GM18505 (cell line): ENCODE measurements around the gene ANKRD60.

Source experiments
- ATAC-seq: cut with Tn5 transposase; IDR thresholded peaks from one replicate; pipeline ENCODE4 v1.9.1; 2021; ENCODE audit not compliant: unreplicated experiment
- POLR2A ChIP-seq: IDR thresholded peaks from 4 replicates; pipeline ENCODE4 v1.6.1; 2011; ENCODE audit warnings: borderline replicate concordance; ENCODE audit not compliant: insufficient read depth, insufficient read length; ENCODE audit errors: extremely low read depth

The ANKRD60 gene

GRCh38 chr20:58199469-58199868 is 29.0 kb downstream of the ANKRD60 start:
- TF ChIP-seq POLR2A, result no peak
- ATAC-seq, result no peak

GRCh38 chr20:58198901-58199355 is 29.5 kb downstream of the ANKRD60 start:
- no peak for TF ChIP-seq POLR2A
- no peak for ATAC-seq

- no peak for ATAC-seq
- no peak for TF ChIP-seq POLR2A
These were observed 30.1 kb downstream of the ANKRD60 start for GRCh38 chr20:58198384-58198783.

- TF ChIP-seq POLR2A, result no peak
- no peak for ATAC-seq
These were observed 31.3 kb downstream of the ANKRD60 start for GRCh38 chr20:58197185-58197469.

DNA sequence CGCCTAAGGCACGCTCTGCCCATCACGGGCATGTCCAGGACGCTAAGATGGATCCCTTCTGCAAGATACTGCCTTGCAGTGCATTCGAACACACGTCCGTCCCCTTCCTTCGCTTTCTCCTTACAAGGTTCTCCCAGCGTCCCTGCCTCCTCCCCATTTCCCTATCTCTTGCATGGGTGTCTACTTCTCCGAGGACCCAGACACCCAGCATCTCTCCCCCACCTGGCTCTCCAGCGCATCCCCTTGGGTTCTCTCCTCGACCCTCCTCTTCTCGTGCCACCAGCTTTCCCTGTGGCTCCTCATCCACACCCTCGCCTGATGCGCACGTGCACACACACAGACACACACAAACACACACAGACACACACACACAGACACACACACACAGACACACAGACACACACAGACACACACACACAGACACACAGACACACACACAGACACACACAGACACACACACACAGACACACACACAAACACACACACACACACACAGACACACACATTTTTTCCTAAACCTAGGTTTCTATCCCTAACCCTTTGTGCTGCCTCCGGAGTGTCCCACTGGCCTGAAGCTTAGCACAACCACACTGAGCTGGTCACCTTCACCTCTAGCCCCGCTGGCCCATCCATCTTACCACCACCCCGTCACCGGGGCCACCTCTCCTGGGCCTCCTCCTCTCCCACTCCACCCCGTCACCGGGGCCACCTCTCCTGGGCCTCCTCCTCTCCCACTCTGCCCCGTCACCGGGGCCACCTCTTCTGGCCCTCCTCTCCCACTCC is 31.9 kb downstream of the ANKRD60 start:
- ATAC-seq, result no peak
- TF ChIP-seq POLR2A, result no peak

GRCh38 chr20:58195047-58195446 is 33.4 kb downstream of the ANKRD60 start:
- no peak for TF ChIP-seq POLR2A
- ATAC-seq, result no peak

DNA sequence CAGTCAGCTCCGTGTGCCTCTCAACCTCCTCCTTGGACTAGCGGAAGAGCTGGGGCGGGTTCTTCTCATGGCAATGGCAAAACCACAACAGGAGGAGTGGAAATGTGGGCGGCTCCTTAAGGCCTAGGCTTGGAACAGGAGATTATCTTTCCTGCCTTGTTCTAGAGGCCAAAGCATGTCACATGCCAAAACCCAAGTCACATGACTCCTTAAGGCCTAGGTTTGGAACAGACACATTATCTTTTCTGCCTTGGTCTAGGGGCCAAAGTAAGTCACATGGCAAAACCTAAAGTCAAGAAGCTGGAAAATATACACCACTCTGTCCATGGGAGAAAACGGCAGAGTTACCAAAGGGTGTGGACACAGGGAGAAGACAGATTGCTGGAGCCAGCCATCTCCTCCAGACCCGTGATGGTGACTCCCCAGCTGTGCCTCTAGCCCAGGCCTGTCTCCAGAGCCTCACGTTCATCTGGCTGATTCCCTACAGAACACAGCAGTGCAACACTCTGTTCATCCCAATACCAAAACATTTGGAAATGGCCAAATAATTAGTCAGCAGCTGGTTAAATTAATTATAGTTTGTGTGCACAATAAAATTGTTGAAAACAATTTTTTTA is 34.2 kb downstream of the ANKRD60 start:
- TF ChIP-seq POLR2A, result no peak
- ATAC-seq, result no peak

DNA sequence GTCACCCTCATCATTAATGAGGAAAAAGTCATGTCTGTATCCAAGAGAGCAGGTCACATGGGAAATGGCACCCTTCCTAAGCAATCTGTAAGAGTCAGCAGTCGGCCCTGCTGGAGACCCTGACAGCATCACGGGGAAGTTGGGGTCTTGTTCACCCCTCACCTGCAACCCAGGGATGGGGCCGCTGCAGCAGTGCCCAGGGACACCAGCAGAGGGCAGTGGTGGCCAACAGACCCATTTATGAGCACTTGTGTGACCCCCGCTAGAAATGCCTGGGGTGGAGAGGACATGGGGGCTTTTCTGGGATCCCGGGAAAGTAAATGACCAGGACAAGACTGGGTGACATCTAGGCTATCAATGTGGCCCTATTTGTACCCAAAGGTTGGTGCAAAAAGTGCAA is 35.9 kb downstream of the ANKRD60 start:
- no peak for TF ChIP-seq POLR2A
- no peak for ATAC-seq

GRCh38 chr20:58192065-58192464 is 36.4 kb downstream of the ANKRD60 start:
- TF ChIP-seq POLR2A, result no peak
- no peak for ATAC-seq

GRCh38 chr20:58188527-58188926 is 39.9 kb downstream of the ANKRD60 start:
- ATAC-seq, result no peak
- TF ChIP-seq POLR2A, result no peak

GRCh38 chr20:58184984-58185383 is 43.5 kb downstream of the ANKRD60 start:
- ATAC-seq, result no peak
- TF ChIP-seq POLR2A, result no peak

- ATAC-seq, result no peak
- no peak for TF ChIP-seq POLR2A
These were observed 44.4 kb downstream of the ANKRD60 start for GRCh38 chr20:58184063-58184462.

DNA sequence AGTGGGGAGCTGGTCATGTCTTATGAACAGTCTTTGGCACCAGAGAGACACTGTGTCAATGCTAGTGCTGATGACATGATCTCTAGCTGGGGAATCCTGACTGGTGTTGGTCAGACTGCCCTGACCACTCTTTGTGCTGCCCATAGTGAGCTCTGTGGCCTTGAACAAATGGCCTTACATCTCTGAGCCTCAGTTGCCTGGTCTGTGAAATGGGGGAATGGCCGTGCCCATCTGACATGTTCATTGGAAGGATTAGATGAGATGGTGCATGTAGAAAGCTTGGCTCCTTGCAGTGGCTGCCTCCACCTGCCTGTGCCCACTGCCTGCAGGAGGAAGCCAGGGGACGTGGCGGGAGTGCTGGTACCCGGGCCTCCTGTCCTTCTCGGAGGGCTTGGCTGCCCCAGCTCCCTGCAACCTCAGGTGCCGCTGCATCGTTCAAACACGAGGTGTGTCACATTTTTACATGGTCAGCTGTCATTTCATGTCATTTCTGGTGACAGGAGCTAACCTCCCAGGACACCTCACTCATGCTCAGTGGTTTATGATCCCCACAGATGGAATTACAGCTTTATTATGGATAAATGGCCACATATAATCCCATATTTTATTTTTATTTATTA is 45.8 kb downstream of the ANKRD60 start:
- no peak for TF ChIP-seq POLR2A
- no peak for ATAC-seq
